Urothelium cell line (cell line): ENCODE measurements around the gene SQOR.

ENCODE experiments used
- DNase-seq: peaks from one replicate; pipeline ENCODE4 v3.0.0; 2011; ENCODE audit warnings: low spot score, mixed read lengths
- FAIRE-seq: peaks from 2 replicates; lab custom pipeline; 2011; peaks lifted over from hg19 to GRCh38; lab: Jason Lieb, UNC

Gene SQOR

GRCh38 chr15:45634432-45635190 is at the start of gene SQOR:
Gene SQOR, plus strand, starts transcription at chr15:45635029. Its CDS starts 23,895 bp downstream, at chr15:45658924.
- FAIRE-seq = no peak

GRCh38 chr15:45585069-45585791 is 49.6 kb upstream of the SQOR start:
- no peak for DNase-seq
- no peak for FAIRE-seq

More at GRCh38 chr15:45634432-45635190, at the start of gene SQOR:
- DNase-seq = peak; percentile 37

GRCh38 chr15:45586125-45586524 is 48.7 kb upstream of the SQOR start:
- DNase-seq (no peak), FAIRE-seq (no peak)

- DNase-seq = no peak
- no peak for FAIRE-seq
Measured at GRCh38 chr15:45586601-45587094, 48.2 kb upstream of the SQOR start.

GRCh38 chr15:45587095-45587862 is 47.5 kb upstream of the SQOR start, which contains the start of gene BLOC1S6:
Gene BLOC1S6, plus strand, starts transcription at chr15:45587379. Its CDS starts 65 bp downstream, at chr15:45587444.
- DNase-seq = peak; percentile 73
- peak; percentile 9 for FAIRE-seq

- no peak for FAIRE-seq
- no peak for DNase-seq
Measured at GRCh38 chr15:45587863-45588170, 47.0 kb upstream of the SQOR start.

- no peak for FAIRE-seq
- DNase-seq = no peak
Measured at GRCh38 chr15:45588219-45588875, 46.5 kb upstream of the SQOR start.

- no peak for DNase-seq
- FAIRE-seq = no peak
Measured at GRCh38 chr15:45589256-45589655, 45.6 kb upstream of the SQOR start.

- DNase-seq (no peak), FAIRE-seq (no peak)
Measured at GRCh38 chr15:45594319-45594718, 40.5 kb upstream of the SQOR start.

GRCh38 chr15:45594835-45595530 is 39.8 kb upstream of the SQOR start:
- DNase-seq = peak; percentile 28

GRCh38 chr15:45603881-45604280 is 30.9 kb upstream of the SQOR start:
- FAIRE-seq = no peak
- no peak for DNase-seq

More at GRCh38 chr15:45594835-45595530, 39.8 kb upstream of the SQOR start:
- no peak for FAIRE-seq

- DNase-seq = no peak
Measured at GRCh38 chr15:45604326-45604725, 30.5 kb upstream of the SQOR start.

GRCh38 chr15:45606413-45606812 is 28.4 kb upstream of the SQOR start:
- DNase-seq = no peak

More at GRCh38 chr15:45604326-45604725, 30.5 kb upstream of the SQOR start:
- FAIRE-seq = no peak

GRCh38 chr15:45606841-45607240 is 28.0 kb upstream of the SQOR start:
- FAIRE-seq (no peak), DNase-seq (no peak)

More at GRCh38 chr15:45606413-45606812, 28.4 kb upstream of the SQOR start:
- no peak for FAIRE-seq

- DNase-seq = no peak
- FAIRE-seq = no peak
Measured at GRCh38 chr15:45611305-45611704, 23.5 kb upstream of the SQOR start.

GRCh38 chr15:45612790-45613415 is 21.9 kb upstream of the SQOR start:
- DNase-seq = no peak
- no peak for FAIRE-seq

GRCh38 chr15:45616901-45617323 is 17.9 kb upstream of the SQOR start:
- DNase-seq (no peak), FAIRE-seq (no peak)

- no peak for DNase-seq
- no peak for FAIRE-seq
Measured at GRCh38 chr15:45618813-45619212, 16.0 kb upstream of the SQOR start.

GRCh38 chr15:45628136-45628535 is 6.7 kb upstream of the SQOR start:
- FAIRE-seq (no peak), DNase-seq (no peak)
